Astrocyte (in vitro differentiated cells and primary cell): Measurements from ENCODE around the gene HOXC11. TPM values are rescaled to one million over a fixed set of nuclear protein-coding genes. Genes with fewer than 3 reads are reported as not detected.

Source experiments
- DNase-seq: peaks from one replicate; pipeline ENCODE4 v3.0.0-alpha.2; 2010; ENCODE audit warnings: low read depth
- FAIRE-seq: peaks from 2 replicates; lab custom pipeline; 2011; peaks lifted over from hg19 to GRCh38; lab: Jason Lieb, UNC
- H2AFZ ChIP-seq: 2 replicates; pipeline ENCODE4 v1.6.0; 2012; ENCODE audit warnings: low read depth, low read length, inconsistent platforms
- H3K27ac ChIP-seq: 2 replicates; pipeline ENCODE4 v1.5.1; 2011; ENCODE audit warnings: low read depth, low read length, inconsistent platforms
- H3K27me3 ChIP-seq: 2 replicates; pipeline ENCODE4 v1.6.0; 2011; ENCODE audit warnings: low read length, inconsistent platforms; ENCODE audit not compliant: insufficient read depth
- H3K36me3 ChIP-seq: 2 replicates; pipeline ENCODE4 v1.5.1; 2011; ENCODE audit warnings: low read length, inconsistent platforms; ENCODE audit not compliant: insufficient read depth
- H3K4me1 ChIP-seq: 2 replicates; pipeline ENCODE4 v1.5.1; 2011; ENCODE audit warnings: low read length, inconsistent platforms; ENCODE audit not compliant: insufficient read depth
- H3K4me2 ChIP-seq: 2 replicates; pipeline ENCODE4 v1.6.0; 2012; ENCODE audit warnings: low read length, inconsistent platforms
- H3K4me3 ChIP-seq: 2 replicates; pipeline ENCODE4 v1.5.1; 2011; ENCODE audit warnings: low read depth, mild to moderate bottlenecking, low read length, inconsistent platforms; ENCODE audit not compliant: insufficient read depth
- H3K79me2 ChIP-seq: 2 replicates; pipeline ENCODE4 v1.6.0; 2012; ENCODE audit warnings: mild to moderate bottlenecking, low read length, inconsistent platforms; ENCODE audit not compliant: insufficient read depth
- H3K9ac ChIP-seq: 2 replicates; pipeline ENCODE4 v1.6.0; 2012; ENCODE audit warnings: mild to moderate bottlenecking, low read length, inconsistent platforms
- H3K9me3 ChIP-seq: 2 replicates; pipeline ENCODE4 v1.5.1; 2012; ENCODE audit warnings: low read depth, mild to moderate bottlenecking, low read length, inconsistent platforms; ENCODE audit not compliant: insufficient read depth
- H4K20me1 ChIP-seq: 2 replicates; pipeline ENCODE4 v1.6.0; 2012; ENCODE audit warnings: low read length, inconsistent platforms; ENCODE audit not compliant: insufficient read depth
- H3K27ac Mint-ChIP-seq: one replicate; pipeline ENCODE4 v1.8.0; 2021; ENCODE audit warnings: mild to moderate bottlenecking, mixed read lengths; ENCODE audit not compliant: unreplicated experiment
- H3K27me3 Mint-ChIP-seq: one replicate; pipeline ENCODE4 v1.8.0; 2021; ENCODE audit warnings: low read depth, mixed read lengths; ENCODE audit not compliant: unreplicated experiment
- H3K36me3 Mint-ChIP-seq: one replicate; pipeline ENCODE4 v1.8.0; 2021; ENCODE audit warnings: low read depth, mixed read lengths; ENCODE audit not compliant: unreplicated experiment
- H3K4me1 Mint-ChIP-seq: one replicate; pipeline ENCODE4 v1.8.0; 2021; ENCODE audit warnings: low read depth, mixed read lengths; ENCODE audit not compliant: unreplicated experiment
- H3K4me3 Mint-ChIP-seq: one replicate; pipeline ENCODE4 v1.8.0; 2021; ENCODE audit warnings: mild to moderate bottlenecking, moderate library complexity, mixed read lengths; ENCODE audit not compliant: unreplicated experiment
- H3K9me3 Mint-ChIP-seq: one replicate; pipeline ENCODE4 v1.8.0; 2021; ENCODE audit warnings: mild to moderate bottlenecking, mixed read lengths; ENCODE audit not compliant: unreplicated experiment
- EZH2 ChIP-seq: IDR thresholded peaks from 2 replicates; pipeline ENCODE4 v1.6.1; 2012; ENCODE audit warnings: mild to moderate bottlenecking, low read length, inconsistent platforms; ENCODE audit not compliant: insufficient read depth
- total RNA-seq: library from RNA; stranded (reverse); gene quantifications from 2 replicates; pipeline ENCODE4 v1.2.1, GENCODE V29; 2021
- TF ChIP-seq, protein P1 (sequence below): IDR thresholded peaks from 2 replicates; pipeline ENCODE4 v1.5.1; 2011; ENCODE audit warnings: low read depth, mild to moderate bottlenecking, inconsistent platforms, low read length, moderate library complexity; ENCODE audit not compliant: insufficient read depth

HOXC11 gene
- total RNA-seq, 1 donor from 2014 or later, result not detected

GRCh38 chr12:54004063-54004840 lies 31.3 kb downstream of the HOXC11 start:
- Histone ChIP-seq H3K27me3 (peaks cover 90% of the 10 kb centered on the region), H3K27ac (no peak overlapping the region), H3K4me3 (no peak overlapping the region), H3K4me2 (no peak overlapping the region), H3K9me3 (no peaks in the 10 kb centered on the region), H3K4me1 (peaks cover 5% of the 10 kb centered on the region), H2AFZ (no peak overlapping the region), H3K79me2 (no peaks in the 10 kb centered on the region), H3K36me3 (no peaks in the 10 kb centered on the region), H3K9ac (no peak overlapping the region), H4K20me1 (no peaks in the 10 kb centered on the region)
- FAIRE-seq (no peak), DNase-seq (no peak)
- Mint-ChIP-seq H3K36me3 (peaks cover 2% of the 10 kb centered on the region), H3K4me3 (no peak overlapping the region), H3K27ac (no peak overlapping the region), H3K9me3 (peaks cover 12% of the 10 kb centered on the region), H3K27me3 (peaks cover 87% of the 10 kb centered on the region), H3K4me1 (no peaks in the 10 kb centered on the region)
- TF ChIP-seq, protein P1, sequence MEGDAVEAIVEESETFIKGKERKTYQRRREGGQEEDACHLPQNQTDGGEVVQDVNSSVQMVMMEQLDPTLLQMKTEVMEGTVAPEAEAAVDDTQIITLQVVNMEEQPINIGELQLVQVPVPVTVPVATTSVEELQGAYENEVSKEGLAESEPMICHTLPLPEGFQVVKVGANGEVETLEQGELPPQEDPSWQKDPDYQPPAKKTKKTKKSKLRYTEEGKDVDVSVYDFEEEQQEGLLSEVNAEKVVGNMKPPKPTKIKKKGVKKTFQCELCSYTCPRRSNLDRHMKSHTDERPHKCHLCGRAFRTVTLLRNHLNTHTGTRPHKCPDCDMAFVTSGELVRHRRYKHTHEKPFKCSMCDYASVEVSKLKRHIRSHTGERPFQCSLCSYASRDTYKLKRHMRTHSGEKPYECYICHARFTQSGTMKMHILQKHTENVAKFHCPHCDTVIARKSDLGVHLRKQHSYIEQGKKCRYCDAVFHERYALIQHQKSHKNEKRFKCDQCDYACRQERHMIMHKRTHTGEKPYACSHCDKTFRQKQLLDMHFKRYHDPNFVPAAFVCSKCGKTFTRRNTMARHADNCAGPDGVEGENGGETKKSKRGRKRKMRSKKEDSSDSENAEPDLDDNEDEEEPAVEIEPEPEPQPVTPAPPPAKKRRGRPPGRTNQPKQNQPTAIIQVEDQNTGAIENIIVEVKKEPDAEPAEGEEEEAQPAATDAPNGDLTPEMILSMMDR, result no peak
- TF ChIP-seq EZH2, result no peak

DNA sequence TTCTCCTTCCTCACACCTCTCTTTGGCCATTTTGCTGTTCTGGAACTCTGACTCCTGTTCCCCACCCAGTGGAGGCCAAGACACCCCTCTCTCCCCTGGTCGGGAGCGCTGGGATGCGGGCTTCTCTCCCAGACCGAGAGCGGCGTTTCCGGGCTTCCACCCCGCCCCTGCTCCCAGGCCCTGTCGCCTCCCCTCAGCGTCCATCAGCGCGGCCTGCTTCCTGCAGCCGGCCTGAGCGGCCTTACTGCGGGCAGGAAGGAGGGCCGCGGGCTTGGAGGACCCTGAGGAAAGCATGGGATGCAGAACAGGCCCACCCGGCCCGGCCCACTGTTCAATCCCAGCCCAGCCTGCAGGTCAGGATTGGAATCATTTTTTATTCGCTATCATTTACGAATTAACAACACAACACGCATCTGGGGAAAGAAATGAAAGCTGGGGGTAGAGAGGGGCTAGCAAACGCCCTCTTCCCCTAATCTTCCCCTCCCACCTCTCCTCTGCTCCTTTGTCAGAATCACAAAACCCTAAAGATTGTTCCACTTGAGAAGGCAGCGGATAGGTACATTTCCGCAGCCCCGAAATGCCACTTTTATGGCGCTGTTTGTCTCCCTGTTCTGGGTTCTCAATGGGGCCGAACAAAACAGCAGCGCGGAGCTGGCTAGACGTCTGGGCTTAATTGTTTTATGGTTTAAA lies 32.1 kb downstream of the HOXC11 start:
- Mint-ChIP-seq H3K9me3 (peaks cover 12% of the 10 kb centered on the region), H3K27me3 (peaks cover 88% of the 10 kb centered on the region), H3K4me1 (no peaks in the 10 kb centered on the region), H3K27ac (peak overlapping the region; percentile 49), H3K36me3 (peaks cover 2% of the 10 kb centered on the region), H3K4me3 (no peak overlapping the region)
- no peak for DNase-seq
- no peak overlapping the region for H3K27ac ChIP-seq
- no peaks in the 10 kb centered on the region for H3K36me3 ChIP-seq
- no peak overlapping the region for H3K4me3 ChIP-seq
- H3K4me2 ChIP-seq, result no peak overlapping the region
- H3K9me3 ChIP-seq, result no peaks in the 10 kb centered on the region
- H2AFZ ChIP-seq, result no peak overlapping the region
- FAIRE-seq, result no peak
- H3K79me2 ChIP-seq, result no peaks in the 10 kb centered on the region
- H3K27me3 ChIP-seq, result peaks cover 90% of the 10 kb centered on the region
- H4K20me1 ChIP-seq, result no peaks in the 10 kb centered on the region
- TF ChIP-seq, protein P1, result no peak
- TF ChIP-seq EZH2, result no peak
- no peak overlapping the region for H3K9ac ChIP-seq
- H3K4me1 ChIP-seq, result peaks cover 5% of the 10 kb centered on the region

DNA sequence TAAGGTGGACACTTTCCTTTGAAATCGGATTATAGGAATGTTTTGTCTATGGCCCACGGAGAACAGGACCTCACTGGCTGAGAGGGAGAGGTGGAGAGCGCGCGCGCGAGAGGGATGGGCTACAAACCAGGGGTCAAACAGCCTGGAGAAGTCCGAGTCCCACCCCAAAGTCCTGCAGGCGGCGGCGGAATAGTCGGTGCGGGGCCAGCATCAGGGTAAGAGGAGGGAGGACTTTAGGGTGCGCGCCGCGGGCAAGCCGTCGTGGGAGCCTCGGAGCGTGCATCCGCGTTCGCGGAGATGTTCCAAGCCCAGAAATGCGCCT lies 32.6 kb downstream of the HOXC11 start:
- Histone ChIP-seq H3K27me3 (peaks cover 90% of the 10 kb centered on the region), H3K9me3 (no peaks in the 10 kb centered on the region), H3K4me1 (peaks cover 5% of the 10 kb centered on the region), H4K20me1 (no peaks in the 10 kb centered on the region), H3K36me3 (no peaks in the 10 kb centered on the region), H3K9ac (no peak overlapping the region), H3K27ac (no peak overlapping the region), H3K4me2 (no peak overlapping the region), H3K79me2 (no peaks in the 10 kb centered on the region), H3K4me3 (no peak overlapping the region), H2AFZ (no peak overlapping the region)
- peaks cover 90% of the 10 kb centered on the region for H3K27me3 Mint-ChIP-seq
- peaks cover 2% of the 10 kb centered on the region for H3K36me3 Mint-ChIP-seq
- H3K4me1 Mint-ChIP-seq, result no peaks in the 10 kb centered on the region
- TF ChIP-seq EZH2, result no peak
- TF ChIP-seq, protein P1, result no peak
- peaks cover 12% of the 10 kb centered on the region for H3K9me3 Mint-ChIP-seq
- H3K27ac Mint-ChIP-seq, result peak overlapping the region; percentile 49
- H3K4me3 Mint-ChIP-seq, result no peak overlapping the region
- DNase-seq (no peak), FAIRE-seq (no peak)
